Endodermal cell (in vitro differentiated cells): ENCODE data around the gene RUVBL2. TPM values are rescaled to one million over a fixed set of nuclear protein-coding genes. Genes with fewer than 3 reads are reported as not detected.

ENCODE experiments used
- DNase-seq: peaks from one replicate; pipeline ENCODE4 v3.0.0-alpha.2; 2017
- H3K27ac ChIP-seq: 2 replicates; pipeline ENCODE4 v1.5.1; 2013; ENCODE audit warnings: mild to moderate bottlenecking, low read depth, low read length, moderate library complexity
- H3K27me3 ChIP-seq: 2 replicates; pipeline ENCODE4 v1.6.1; 2013; ENCODE audit warnings: mild to moderate bottlenecking, low read length, moderate library complexity; ENCODE audit not compliant: insufficient read depth, control insufficient read depth, poor library complexity, severe bottlenecking
- H3K36me3 ChIP-seq: 2 replicates; pipeline ENCODE4 v1.7.0; 2013; ENCODE audit warnings: mild to moderate bottlenecking, low read length, moderate library complexity; ENCODE audit not compliant: control insufficient read depth, insufficient read depth
- H3K4me1 ChIP-seq: one replicate; pipeline ENCODE4 v1.7.0; 2013; ENCODE audit warnings: low read length; ENCODE audit not compliant: control insufficient read depth, insufficient read depth
- H3K4me3 ChIP-seq: 2 replicates; pipeline ENCODE4 v1.5.1; 2013; ENCODE audit warnings: mild to moderate bottlenecking, low read length, moderate library complexity
- H3K9ac ChIP-seq: 2 replicates; pipeline ENCODE4 v1.6.1; 2013; ENCODE audit warnings: mild to moderate bottlenecking, low read length, moderate library complexity; ENCODE audit not compliant: poor library complexity, severe bottlenecking; ENCODE audit errors: extremely low read depth
- H3K9me3 ChIP-seq: 2 replicates; pipeline ENCODE4 v1.6.1; 2013; ENCODE audit warnings: mild to moderate bottlenecking, low read length, moderate library complexity; ENCODE audit not compliant: control insufficient read depth
- H3K27ac Mint-ChIP-seq: 2 replicates; pipeline ENCODE4 v1.8.0; 2020; ENCODE audit warnings: mixed read lengths
- H3K27me3 Mint-ChIP-seq: 2 replicates; pipeline ENCODE4 v1.8.0; 2021; ENCODE audit warnings: mild to moderate bottlenecking, mixed read lengths; ENCODE audit not compliant: insufficient read depth
- H3K36me3 Mint-ChIP-seq: 2 replicates; pipeline ENCODE4 v1.8.0; 2020; ENCODE audit warnings: low read depth, mixed read lengths
- H3K4me1 Mint-ChIP-seq: 2 replicates; pipeline ENCODE4 v1.8.0; 2020; ENCODE audit warnings: mixed read lengths
- H3K4me3 Mint-ChIP-seq: 2 replicates; pipeline ENCODE4 v1.8.0; 2020; ENCODE audit warnings: mild to moderate bottlenecking, moderate library complexity, mixed read lengths
- H3K9me3 Mint-ChIP-seq: 2 replicates; pipeline ENCODE4 v1.8.0; 2020; ENCODE audit warnings: mild to moderate bottlenecking, mixed read lengths
- WGBS, 2 experiments: methylation state at CpG; one replicate each; pipeline versions ENCODE4 v1.1.5 to v1.1.7; 2013; ENCODE audit warnings: missing lambda C conversion rate in 2 of 2, mixed read lengths in 1 of 2; ENCODE audit not compliant: insufficient coverage in 1 of 2, insufficient read length in 1 of 2; 5-methylcytosine and 5-hydroxymethylcytosine counted together
- total RNA-seq, 2 donors: library from RNA; stranded (reverse); fragmentation: NEBNext Ultra II Directional in 1 of 2; extraction: Animal tissue kit (Norgen Biotek cat#: 25700) in 1 of 2; gene quantifications; 2 replicates in 1 of 2; 3 replicates in 1 of 2; pipeline ENCODE4 v1.2.1, GENCODE V29; 2021
- TF ChIP-seq, protein P1 (sequence below): fragments of 200-600 bp; sonication (generic); conservative IDR thresholded peaks from 2 replicates; pipeline ENCODE4 v1.5.0; 2021; ENCODE audit warnings: antibody characterized with exemption, mild to moderate bottlenecking

The RUVBL2 gene
- total RNA-seq, 2 donors from 2014 or later = 101 to 112 TPM

DNA sequence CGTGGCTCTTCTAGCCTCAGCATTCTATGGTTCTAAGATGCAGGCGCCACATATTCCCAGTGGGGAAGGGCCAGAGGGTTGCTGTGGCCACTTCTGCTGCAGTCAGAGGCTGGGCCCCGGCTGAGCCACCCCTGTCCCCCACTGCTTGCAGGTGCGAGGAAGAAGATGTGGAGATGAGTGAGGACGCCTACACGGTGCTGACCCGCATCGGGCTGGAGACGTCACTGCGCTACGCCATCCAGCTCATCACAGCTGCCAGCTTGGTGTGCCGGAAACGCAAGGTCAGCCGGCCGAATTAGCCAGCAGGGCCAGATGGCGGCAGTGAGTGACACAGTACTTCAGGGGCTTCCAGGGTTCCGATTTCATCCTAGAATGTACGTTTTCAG lies 21.2 kb downstream of the RUVBL2 start:
- Mint-ChIP-seq H3K36me3 (peaks cover 36% of the 10 kb centered on the region), H3K4me3 (no peak overlapping the region), H3K27me3 (peaks cover 19% of the 10 kb centered on the region), H3K27ac (no peak overlapping the region), H3K9me3 (no peaks in the 10 kb centered on the region), H3K4me1 (peaks cover 4% of the 10 kb centered on the region)
- Histone ChIP-seq H3K36me3 (peaks cover 12% of the 10 kb centered on the region), H3K4me3 (no peak overlapping the region), H3K27ac (no peak overlapping the region), H3K9me3 (no peaks in the 10 kb centered on the region), H3K4me1 (no peaks in the 10 kb centered on the region), H3K9ac (no peak overlapping the region), H3K27me3 (peaks cover 12% of the 10 kb centered on the region)
- WGBS, 2 experiments = 89 to 94% methylated on average over 12 to 18 of the region's 18 CpGs
- TF ChIP-seq, protein P1, sequence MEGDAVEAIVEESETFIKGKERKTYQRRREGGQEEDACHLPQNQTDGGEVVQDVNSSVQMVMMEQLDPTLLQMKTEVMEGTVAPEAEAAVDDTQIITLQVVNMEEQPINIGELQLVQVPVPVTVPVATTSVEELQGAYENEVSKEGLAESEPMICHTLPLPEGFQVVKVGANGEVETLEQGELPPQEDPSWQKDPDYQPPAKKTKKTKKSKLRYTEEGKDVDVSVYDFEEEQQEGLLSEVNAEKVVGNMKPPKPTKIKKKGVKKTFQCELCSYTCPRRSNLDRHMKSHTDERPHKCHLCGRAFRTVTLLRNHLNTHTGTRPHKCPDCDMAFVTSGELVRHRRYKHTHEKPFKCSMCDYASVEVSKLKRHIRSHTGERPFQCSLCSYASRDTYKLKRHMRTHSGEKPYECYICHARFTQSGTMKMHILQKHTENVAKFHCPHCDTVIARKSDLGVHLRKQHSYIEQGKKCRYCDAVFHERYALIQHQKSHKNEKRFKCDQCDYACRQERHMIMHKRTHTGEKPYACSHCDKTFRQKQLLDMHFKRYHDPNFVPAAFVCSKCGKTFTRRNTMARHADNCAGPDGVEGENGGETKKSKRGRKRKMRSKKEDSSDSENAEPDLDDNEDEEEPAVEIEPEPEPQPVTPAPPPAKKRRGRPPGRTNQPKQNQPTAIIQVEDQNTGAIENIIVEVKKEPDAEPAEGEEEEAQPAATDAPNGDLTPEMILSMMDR = no peak
- DNase-seq = no peak

DNA sequence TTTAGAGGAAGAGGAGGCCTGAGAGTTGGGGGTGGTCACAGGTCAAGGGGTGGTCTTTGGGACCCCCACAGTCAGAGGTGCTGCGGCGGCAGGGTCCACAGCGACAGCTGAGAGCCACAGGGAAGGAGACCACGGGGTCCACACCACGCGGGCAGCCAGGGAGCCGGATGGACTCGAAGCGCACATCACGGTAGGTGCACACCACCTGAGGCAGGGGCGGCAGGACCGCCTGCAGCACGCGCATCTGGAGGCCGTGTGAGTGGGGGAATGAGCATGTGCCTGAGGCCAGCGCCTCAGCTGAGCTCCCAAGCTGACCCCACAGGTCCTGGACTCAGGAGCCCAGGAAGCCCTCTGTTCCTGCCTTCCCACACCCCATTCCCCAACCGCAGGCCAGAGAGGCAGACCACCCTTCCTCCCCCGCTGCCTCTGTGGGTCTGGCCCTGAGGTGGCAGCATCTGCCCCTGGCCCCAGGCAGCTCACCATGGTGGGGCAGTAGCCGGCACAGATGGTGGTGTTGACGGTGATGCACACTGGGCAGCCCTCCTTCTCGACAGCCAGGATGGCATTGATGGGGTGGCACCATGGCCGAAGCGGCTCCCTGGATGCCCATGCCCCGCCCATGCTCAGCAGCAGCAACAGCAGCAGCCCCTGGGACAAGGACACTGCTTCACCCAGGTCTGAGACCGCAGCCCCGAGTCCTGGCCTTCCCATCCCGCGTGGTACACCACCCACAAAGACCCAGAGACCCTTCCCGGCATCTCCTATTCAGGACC lies 22.6 kb downstream of the RUVBL2 start:
- no peak overlapping the region for H3K9ac ChIP-seq
- no peaks in the 10 kb centered on the region for H3K4me1 ChIP-seq
- 93% methylated on average over 24 of the region's 29 CpGs; no CpG with 5 or more reads in 1 of the 2 experiments for WGBS, 2 experiments
- Mint-ChIP-seq H3K27ac (no peak overlapping the region), H3K9me3 (no peaks in the 10 kb centered on the region), H3K4me3 (no peak overlapping the region), H3K36me3 (peaks cover 31% of the 10 kb centered on the region), H3K4me1 (peaks cover 7% of the 10 kb centered on the region), H3K27me3 (peaks cover 33% of the 10 kb centered on the region)
- peaks cover 12% of the 10 kb centered on the region for H3K27me3 ChIP-seq
- no peaks in the 10 kb centered on the region for H3K9me3 ChIP-seq
- TF ChIP-seq, protein P1 = no peak
- H3K27ac ChIP-seq = no peak overlapping the region
- no peak overlapping the region for H3K4me3 ChIP-seq
- no peak for DNase-seq
- peaks cover 10% of the 10 kb centered on the region for H3K36me3 ChIP-seq

DNA sequence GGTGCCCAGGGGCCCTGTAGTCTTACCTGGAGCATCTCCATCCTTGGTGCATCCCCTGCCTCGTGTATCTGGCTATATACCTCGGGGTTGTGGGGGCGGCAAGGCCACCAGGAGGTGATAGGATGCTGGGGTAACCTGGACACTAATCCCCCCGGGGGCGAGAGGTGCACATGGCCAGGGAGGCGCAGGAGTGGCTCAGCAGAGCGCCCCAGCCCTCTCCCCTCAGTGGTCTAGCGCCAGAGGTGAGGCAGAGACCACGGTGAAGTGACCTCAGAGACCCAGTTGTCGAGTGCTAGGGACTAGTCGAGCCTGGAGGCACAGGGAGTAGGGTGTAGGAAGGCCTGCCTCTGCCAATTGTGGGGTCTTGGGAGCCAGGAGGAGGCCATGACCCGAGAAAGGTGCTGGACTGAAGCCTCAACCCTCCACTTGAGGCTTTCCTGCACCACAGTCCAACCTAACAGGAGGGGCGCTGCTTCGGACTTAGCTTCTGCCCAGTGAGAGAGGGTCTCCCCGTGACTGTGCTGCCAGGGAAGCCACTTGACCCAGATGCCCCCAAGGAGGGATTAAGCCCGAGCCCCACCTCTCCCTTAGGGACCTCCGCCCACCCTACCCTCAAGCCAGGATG lies 23.5 kb downstream of the RUVBL2 start, which contains the start of gene LHB:
LHB (minus strand) TSS at position 51 of the 625 bp plus-strand sequence; CDS start at position 41, 10 bp downstream.
- peaks cover 41% of the 10 kb centered on the region for H3K27me3 Mint-ChIP-seq
- no peak within 1 kb of the TSS for H3K9ac ChIP-seq
- no peaks in the 10 kb centered on the region for H3K9me3 ChIP-seq
- H3K27ac Mint-ChIP-seq = no peak within 1 kb of the TSS
- H3K36me3 Mint-ChIP-seq = peaks cover 29% of the 10 kb centered on the region
- H3K27ac ChIP-seq = no peak within 1 kb of the TSS
- H3K4me1 Mint-ChIP-seq = peaks cover 7% of the 10 kb centered on the region
- DNase-seq = no peak
- H3K4me3 Mint-ChIP-seq = peak within 1 kb of the TSS; percentile 46
- no peaks in the 10 kb centered on the region for H3K9me3 Mint-ChIP-seq
- peak within 1 kb of the TSS; percentile 69 for H3K4me3 ChIP-seq
- TF ChIP-seq, protein P1 = no peak
- WGBS, 2 experiments = 78 to 89% methylated on average over 11 to 17 of the region's 17 CpGs
- H3K4me1 ChIP-seq = no peaks in the 10 kb centered on the region
- H3K36me3 ChIP-seq = peaks cover 6% of the 10 kb centered on the region
- peaks cover 12% of the 10 kb centered on the region for H3K27me3 ChIP-seq
